Body of pancreas (tissue), 4 donors: ENCODE measurements around the gene NSMCE1.

ENCODE experiments used
- POLR2A ChIP-seq, 3 donors: fragments of 450-650 bp; IDR thresholded peaks; one replicate each; pipeline ENCODE4 v1.6.1; 2016; ENCODE audit warnings: antibody characterized with exemption in 3 of 3, mild to moderate bottlenecking in 2 of 3
- TF ChIP-seq, protein P1 (sequence below), 7 experiments: fragments of 450-650 bp in 4 of 7; fragments of 200-600 bp in 3 of 7; sonication (generic) in 3 of 7; IDR thresholded peaks; one replicate each; pipeline ENCODE4 v1.5.1; 2016 to 2019; ENCODE audit warnings: antibody characterized with exemption in 7 of 7

DNA sequence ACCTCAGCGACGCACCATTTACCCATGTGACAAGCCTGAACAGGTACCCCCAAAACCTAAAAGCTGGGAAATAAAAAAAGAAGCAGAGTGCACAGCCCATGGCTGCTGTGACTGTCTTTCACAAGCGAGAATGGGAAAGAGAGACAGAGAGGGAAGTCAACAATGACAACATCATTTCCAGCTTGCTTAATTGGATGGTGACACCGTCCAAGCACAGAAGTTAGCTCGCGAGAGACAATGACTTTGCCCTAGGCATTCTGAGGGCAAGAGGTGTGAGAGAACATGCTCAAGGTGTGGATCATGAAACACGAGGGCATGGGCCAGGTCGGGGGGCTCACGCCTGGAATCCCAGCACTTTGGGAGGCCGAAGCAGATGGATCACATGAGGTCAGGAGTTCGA, 19.3 kb upstream of the NSMCE1 start:
- TF ChIP-seq, protein P1, sequence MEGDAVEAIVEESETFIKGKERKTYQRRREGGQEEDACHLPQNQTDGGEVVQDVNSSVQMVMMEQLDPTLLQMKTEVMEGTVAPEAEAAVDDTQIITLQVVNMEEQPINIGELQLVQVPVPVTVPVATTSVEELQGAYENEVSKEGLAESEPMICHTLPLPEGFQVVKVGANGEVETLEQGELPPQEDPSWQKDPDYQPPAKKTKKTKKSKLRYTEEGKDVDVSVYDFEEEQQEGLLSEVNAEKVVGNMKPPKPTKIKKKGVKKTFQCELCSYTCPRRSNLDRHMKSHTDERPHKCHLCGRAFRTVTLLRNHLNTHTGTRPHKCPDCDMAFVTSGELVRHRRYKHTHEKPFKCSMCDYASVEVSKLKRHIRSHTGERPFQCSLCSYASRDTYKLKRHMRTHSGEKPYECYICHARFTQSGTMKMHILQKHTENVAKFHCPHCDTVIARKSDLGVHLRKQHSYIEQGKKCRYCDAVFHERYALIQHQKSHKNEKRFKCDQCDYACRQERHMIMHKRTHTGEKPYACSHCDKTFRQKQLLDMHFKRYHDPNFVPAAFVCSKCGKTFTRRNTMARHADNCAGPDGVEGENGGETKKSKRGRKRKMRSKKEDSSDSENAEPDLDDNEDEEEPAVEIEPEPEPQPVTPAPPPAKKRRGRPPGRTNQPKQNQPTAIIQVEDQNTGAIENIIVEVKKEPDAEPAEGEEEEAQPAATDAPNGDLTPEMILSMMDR (IDR thresholded peaks at IDR 0.05) = no peak
- TF ChIP-seq POLR2A (IDR thresholded peaks at IDR 0.05) = no peak
